Activated gamma-delta T cell treated with Interleukin-2 at 50 U/mL for 16 hours (primary cell): ENCODE results near the gene ZAP70.
"Not testable (repeated sequence)": the region's sequence is repeated elsewhere in the genome, so short reads cannot be mapped to it uniquely, and the experiment has no call there.

ENCODE experiments used
- DNase-seq: peaks from one replicate; pipeline ENCODE4 v3.0.0-alpha.2; 2020

ZAP70 gene

GRCh38 chr2:97713296-97714083, at the start of gene ZAP70:
ZAP70 (plus strand) TSS chr2:97713576; CDS start chr2:97724037, 10,461 bp downstream.
- DNase-seq, result peak; percentile 65

- DNase-seq, result no peak
Observed at GRCh38 chr2:97663626-97663961, 49.8 kb upstream of the ZAP70 start.

- peak; percentile 97 for DNase-seq
Observed at GRCh38 chr2:97663962-97664635, 49.3 kb upstream of the ZAP70 start, which contains the start of gene ACTR1B. ACTR1B (minus strand) TSS chr2:97664044; CDS start chr2:97663890, 154 bp downstream.

GRCh38 chr2:97664636-97664970, 48.8 kb upstream of the ZAP70 start:
- no peak for DNase-seq

GRCh38 chr2:97669448-97669847, 43.9 kb upstream of the ZAP70 start, which contains the start of gene C2orf92:
C2orf92 (plus strand) TSS chr2:97669713; CDS start chr2:97669789, 76 bp downstream.
- no peak for DNase-seq

GRCh38 chr2:97670471-97670870, 42.9 kb upstream of the ZAP70 start:
- no peak for DNase-seq

GRCh38 chr2:97671526-97671925, 41.9 kb upstream of the ZAP70 start:
- DNase-seq, result no peak

GRCh38 chr2:97672606-97673140, 40.7 kb upstream of the ZAP70 start:
- DNase-seq, result not testable (repeated sequence)

- DNase-seq, result no peak
Observed at GRCh38 chr2:97673182-97673914, 40.0 kb upstream of the ZAP70 start.

GRCh38 chr2:97673915-97674283, 39.5 kb upstream of the ZAP70 start:
- no peak for DNase-seq

- DNase-seq, result no peak
Observed at GRCh38 chr2:97675430-97676113, 37.8 kb upstream of the ZAP70 start.

GRCh38 chr2:97676620-97677019, 36.8 kb upstream of the ZAP70 start:
- DNase-seq, result no peak

GRCh38 chr2:97677480-97677879, 35.9 kb upstream of the ZAP70 start:
- DNase-seq, result no peak

- DNase-seq, result no peak
Observed at GRCh38 chr2:97678298-97678697, 35.1 kb upstream of the ZAP70 start.

- not testable (repeated sequence) for DNase-seq
Observed at GRCh38 chr2:97687235-97687634, 26.1 kb upstream of the ZAP70 start.

- DNase-seq, result no peak
Observed at GRCh38 chr2:97688062-97688827, 25.1 kb upstream of the ZAP70 start.

GRCh38 chr2:97691166-97691565, 22.2 kb upstream of the ZAP70 start:
- no peak for DNase-seq

GRCh38 chr2:97693476-97693875, 19.9 kb upstream of the ZAP70 start:
- DNase-seq, result no peak

- DNase-seq, result no peak
Observed at GRCh38 chr2:97695744-97696143, 17.6 kb upstream of the ZAP70 start.

GRCh38 chr2:97697252-97698235, 15.8 kb upstream of the ZAP70 start:
- DNase-seq, result peak; percentile 96

- DNase-seq, result no peak
Observed at GRCh38 chr2:97698530-97698929, 14.8 kb upstream of the ZAP70 start.
